ENCODE measurements around the gene CPEB3. TPM values are rescaled to one million over a fixed set of nuclear protein-coding genes. Genes with fewer than 3 reads are reported as not detected.

The CPEB3 gene
- total and polyA plus RNA-seq, 4 donors, result 1.1 to 5.1 (median 2.8) TPM

- H3K9me3 ChIP-seq (ENCODE audit: control insufficient read depth in 4 of 4, insufficient read depth in 3 of 4, low read length in 3 of 4), result no peaks in the 10 kb centered on the region
- H3K4me1 ChIP-seq (ENCODE audit: control insufficient read depth in 5 of 5, insufficient read depth in 5 of 5, low read length in 5 of 5), result peaks cover 0 to 11% (median 0%) of the 10 kb centered on the region in 5 donors
- peaks cover 0 to 11% (median 2%) of the 10 kb centered on the region in 4 donors for H3K36me3 ChIP-seq (ENCODE audit: control insufficient read depth in 4 of 4, insufficient read depth in 4 of 4, low read length in 4 of 4)
- H3K27ac ChIP-seq (ENCODE audit: low read depth in 1 of 2, low read length in 1 of 2), result no peak overlapping the region
- H3K27me3 ChIP-seq (ENCODE audit: control insufficient read depth in 3 of 3, insufficient read depth in 3 of 3, low read length in 2 of 3), result no peaks in the 10 kb centered on the region
- whole genome bisulfite sequencing, 2 donors, result 94 to 98% methylated on average over 3 of the region's 3 CpGs
- ATAC-seq (ENCODE audit: insufficient read depth, low FRiP score), result no peak
- DNase-seq, result no peak
- H3K4me3 ChIP-seq, result no peak overlapping the region
- no peak overlapping the region for H3K9ac ChIP-seq (ENCODE audit: insufficient read depth in 1 of 2, low read length in 2 of 2)
- no peak for TF ChIP-seq CTCF (IDR thresholded peaks at IDR 0.05; ENCODE audit: control extremely low read depth, extremely low read depth)
Observed at GRCh38 chr10:92327445-92328433, 36.9 kb upstream of the CPEB3 start.

GRCh38 chr10:92323079-92323478 lies 32.2 kb upstream of the CPEB3 start:
- no peaks in the 10 kb centered on the region for H3K27me3 ChIP-seq (ENCODE audit: control insufficient read depth in 3 of 3, insufficient read depth in 3 of 3, low read length in 2 of 3)
- no peak for TF ChIP-seq CTCF (IDR thresholded peaks at IDR 0.05; ENCODE audit: control extremely low read depth, extremely low read depth)
- no peak overlapping the region for H3K27ac ChIP-seq (ENCODE audit: low read depth in 1 of 2, low read length in 1 of 2)
- peaks cover 4 to 16% (median 9%) of the 10 kb centered on the region in 4 donors for H3K36me3 ChIP-seq (ENCODE audit: control insufficient read depth in 4 of 4, insufficient read depth in 4 of 4, low read length in 4 of 4)
- H3K4me1 ChIP-seq (ENCODE audit: control insufficient read depth in 5 of 5, insufficient read depth in 5 of 5, low read length in 5 of 5), result peaks cover 0 to 8% (median 0%) of the 10 kb centered on the region in 5 donors
- H3K9ac ChIP-seq (ENCODE audit: insufficient read depth in 1 of 2, low read length in 2 of 2), result no peak overlapping the region
- no peak for ATAC-seq (ENCODE audit: insufficient read depth, low FRiP score)
- no peaks in the 10 kb centered on the region for H3K9me3 ChIP-seq (ENCODE audit: control insufficient read depth in 4 of 4, insufficient read depth in 3 of 4, low read length in 3 of 4)
- no peak overlapping the region for H3K4me3 ChIP-seq
- WGBS, 2 donors, result 88 to 98% methylated on average over 2 of the region's 2 CpGs
- DNase-seq, result no peak

- Histone ChIP-seq H3K9me3 (ENCODE audit: control insufficient read depth in 4 of 4, insufficient read depth in 3 of 4, low read length in 3 of 4) (no peaks in the 10 kb centered on the region), H3K36me3 (ENCODE audit: control insufficient read depth in 4 of 4, insufficient read depth in 4 of 4, low read length in 4 of 4) (peaks cover 5 to 18% (median 15%) of the 10 kb centered on the region in 4 donors), H3K27me3 (ENCODE audit: control insufficient read depth in 3 of 3, insufficient read depth in 3 of 3, low read length in 2 of 3) (no peaks in the 10 kb centered on the region), H3K4me1 (ENCODE audit: control insufficient read depth in 5 of 5, insufficient read depth in 5 of 5, low read length in 5 of 5) (peaks cover 0 to 2% (median 0%) of the 10 kb centered on the region in 5 donors), H3K9ac (ENCODE audit: insufficient read depth in 1 of 2, low read length in 2 of 2) (no peak overlapping the region), H3K4me3 (no peak overlapping the region), H3K27ac (ENCODE audit: low read depth in 1 of 2, low read length in 1 of 2) (no peak overlapping the region)
- 83 to 88% methylated on average over 2 of the region's 2 CpGs for WGBS, 2 donors
- ATAC-seq (ENCODE audit: insufficient read depth, low FRiP score) (no peak), DNase-seq (no peak)
- TF ChIP-seq CTCF (IDR thresholded peaks at IDR 0.05; ENCODE audit: control extremely low read depth, extremely low read depth), result no peak
Observed at GRCh38 chr10:92316610-92317009, 25.7 kb upstream of the CPEB3 start.
